Measurements from ENCODE around the gene DEGS2.

DNA sequence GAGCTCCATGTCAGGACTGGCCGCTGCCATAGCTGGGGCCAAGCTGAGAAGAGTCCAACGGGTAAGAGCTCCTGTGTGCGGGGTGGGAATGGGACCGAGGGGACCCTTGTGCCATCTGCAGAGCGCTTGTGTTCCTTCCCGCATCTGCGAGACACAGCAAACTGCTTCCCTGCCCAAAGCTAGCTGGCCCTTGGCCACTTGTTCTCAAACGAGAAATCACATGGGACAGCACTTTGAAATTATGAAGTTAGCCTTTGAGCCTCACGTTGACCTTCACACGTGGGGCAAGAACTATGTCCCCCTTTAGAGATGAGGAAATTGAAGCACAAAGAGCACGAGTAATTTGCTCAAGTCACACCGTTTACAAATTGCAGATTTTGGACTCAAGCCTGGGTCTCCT is 30.8 kb downstream of the DEGS2 start:
- TF ChIP-seq, protein P1, sequence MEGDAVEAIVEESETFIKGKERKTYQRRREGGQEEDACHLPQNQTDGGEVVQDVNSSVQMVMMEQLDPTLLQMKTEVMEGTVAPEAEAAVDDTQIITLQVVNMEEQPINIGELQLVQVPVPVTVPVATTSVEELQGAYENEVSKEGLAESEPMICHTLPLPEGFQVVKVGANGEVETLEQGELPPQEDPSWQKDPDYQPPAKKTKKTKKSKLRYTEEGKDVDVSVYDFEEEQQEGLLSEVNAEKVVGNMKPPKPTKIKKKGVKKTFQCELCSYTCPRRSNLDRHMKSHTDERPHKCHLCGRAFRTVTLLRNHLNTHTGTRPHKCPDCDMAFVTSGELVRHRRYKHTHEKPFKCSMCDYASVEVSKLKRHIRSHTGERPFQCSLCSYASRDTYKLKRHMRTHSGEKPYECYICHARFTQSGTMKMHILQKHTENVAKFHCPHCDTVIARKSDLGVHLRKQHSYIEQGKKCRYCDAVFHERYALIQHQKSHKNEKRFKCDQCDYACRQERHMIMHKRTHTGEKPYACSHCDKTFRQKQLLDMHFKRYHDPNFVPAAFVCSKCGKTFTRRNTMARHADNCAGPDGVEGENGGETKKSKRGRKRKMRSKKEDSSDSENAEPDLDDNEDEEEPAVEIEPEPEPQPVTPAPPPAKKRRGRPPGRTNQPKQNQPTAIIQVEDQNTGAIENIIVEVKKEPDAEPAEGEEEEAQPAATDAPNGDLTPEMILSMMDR (IDR thresholded peaks at IDR 0.05): no peak
- TF ChIP-seq POLR2AphosphoS5 (IDR thresholded peaks at IDR 0.05) (no peak), EP300 (IDR thresholded peaks at IDR 0.05) (no peak), POLR2A (IDR thresholded peaks at IDR 0.05) (no peak)

Data from gastroesophageal sphincter (tissue), 3 donors.